Inferior parietal cortex (tissue), 1 donor: ENCODE results near the gene ABLIM1.

Experiments used
- DNase-seq: peaks from one replicate; pipeline ENCODE4 v3.0.0-alpha.2; 2016; ENCODE audit errors: extremely low spot score

The ABLIM1 gene

DNA sequence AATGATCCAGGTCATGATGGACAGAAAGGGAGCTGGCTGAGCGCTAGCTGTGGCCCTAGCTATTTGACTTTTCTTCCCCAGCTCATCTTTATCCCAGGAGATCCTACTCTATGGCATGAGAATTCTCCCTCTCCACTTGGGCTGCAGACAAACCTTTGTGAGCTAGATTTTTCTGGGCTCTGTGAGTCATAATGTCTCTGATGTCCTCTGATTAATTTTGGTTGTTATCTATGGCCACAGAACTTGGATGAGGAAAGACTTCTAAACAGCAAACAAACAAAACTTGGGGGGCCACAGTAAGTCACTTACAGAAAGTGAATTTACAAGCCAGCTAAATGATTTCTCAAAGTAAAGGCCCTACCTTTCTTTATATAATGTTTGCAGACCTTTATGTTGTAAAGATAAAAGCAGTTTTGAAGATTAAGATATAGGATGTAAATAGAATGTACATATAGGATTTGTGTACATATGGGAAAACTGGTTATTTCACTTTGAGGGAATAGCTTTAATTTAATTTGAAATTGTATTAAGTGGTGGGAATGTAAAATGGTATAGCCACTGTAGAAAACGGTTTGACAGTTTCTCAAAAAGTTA is 10.4 kb downstream of the ABLIM1 start:
- no peak for DNase-seq

DNA sequence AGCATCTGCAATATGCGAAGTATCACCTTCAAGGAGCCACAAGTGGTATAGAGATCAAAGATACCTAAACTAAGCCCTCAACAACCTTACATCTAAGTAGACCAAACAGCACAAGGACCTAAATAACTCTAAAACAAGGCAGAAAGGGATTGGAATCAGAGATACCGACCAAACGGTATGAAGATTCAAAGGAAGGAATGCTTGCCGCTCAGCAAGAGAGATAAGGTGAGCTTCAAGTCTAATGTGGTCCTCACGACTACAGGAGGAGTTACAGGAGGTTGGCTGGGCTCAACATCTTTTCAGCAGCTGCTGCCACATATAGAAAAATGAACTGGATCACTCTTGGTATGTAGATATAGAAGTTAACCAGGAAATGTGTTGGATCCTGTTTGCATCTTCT is 11.6 kb downstream of the ABLIM1 start:
- DNase-seq = no peak

DNA sequence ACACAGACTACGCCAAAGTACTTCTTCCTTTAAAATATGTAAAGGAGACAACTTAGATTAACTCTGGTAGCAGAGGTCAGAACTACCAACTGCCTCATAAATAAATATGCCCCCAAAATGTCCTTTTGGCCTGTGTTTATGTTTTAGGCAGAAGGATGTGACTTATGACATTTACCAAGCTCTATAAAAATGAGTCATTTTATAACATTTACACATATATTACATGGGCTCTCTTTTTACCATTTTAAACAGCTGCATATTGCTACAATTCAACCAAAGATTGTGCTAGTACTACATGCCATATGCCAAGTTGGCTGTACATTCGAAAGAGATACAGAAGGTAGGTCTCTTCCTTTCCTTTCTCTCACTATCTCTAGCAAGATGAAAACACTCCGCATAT is 12.4 kb downstream of the ABLIM1 start:
- DNase-seq = no peak

DNA sequence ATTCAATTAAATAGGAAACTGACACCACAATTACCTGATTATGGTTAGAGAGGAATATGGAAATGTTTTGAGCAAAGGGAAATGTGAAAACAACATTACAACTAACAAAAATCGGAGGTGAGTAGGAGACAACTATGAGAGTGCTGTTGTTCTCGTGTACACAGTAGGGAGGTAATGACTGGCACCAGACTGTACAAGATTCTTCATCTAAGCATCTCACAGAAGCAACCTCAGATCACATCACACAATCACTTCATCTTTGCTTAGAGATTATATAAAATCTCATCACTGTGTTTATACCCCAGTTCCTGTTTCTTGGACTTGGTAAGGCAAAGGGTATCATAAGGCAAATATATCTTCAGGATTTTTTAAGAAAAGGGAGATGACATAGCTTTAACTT is 14.9 kb downstream of the ABLIM1 start:
- no peak for DNase-seq

DNA sequence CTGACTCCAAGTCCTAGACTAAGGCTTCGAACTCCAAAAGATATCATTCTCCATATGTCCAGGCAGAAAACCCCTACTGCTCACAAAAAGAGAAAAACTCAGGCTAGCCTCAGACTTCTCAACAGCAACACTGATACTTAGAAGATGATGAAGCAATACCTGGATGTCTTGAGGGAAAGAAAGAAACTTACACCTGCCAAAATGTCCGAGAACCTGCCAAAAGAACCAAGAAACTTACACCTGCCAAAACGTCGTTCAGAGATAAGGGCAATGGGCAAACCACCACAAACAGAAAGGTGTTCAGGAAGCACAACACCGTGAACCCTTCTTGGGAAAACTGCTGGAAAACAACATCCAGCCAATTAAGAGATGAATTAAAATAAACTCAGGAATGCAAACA is 15.3 kb downstream of the ABLIM1 start:
- DNase-seq = no peak

DNA sequence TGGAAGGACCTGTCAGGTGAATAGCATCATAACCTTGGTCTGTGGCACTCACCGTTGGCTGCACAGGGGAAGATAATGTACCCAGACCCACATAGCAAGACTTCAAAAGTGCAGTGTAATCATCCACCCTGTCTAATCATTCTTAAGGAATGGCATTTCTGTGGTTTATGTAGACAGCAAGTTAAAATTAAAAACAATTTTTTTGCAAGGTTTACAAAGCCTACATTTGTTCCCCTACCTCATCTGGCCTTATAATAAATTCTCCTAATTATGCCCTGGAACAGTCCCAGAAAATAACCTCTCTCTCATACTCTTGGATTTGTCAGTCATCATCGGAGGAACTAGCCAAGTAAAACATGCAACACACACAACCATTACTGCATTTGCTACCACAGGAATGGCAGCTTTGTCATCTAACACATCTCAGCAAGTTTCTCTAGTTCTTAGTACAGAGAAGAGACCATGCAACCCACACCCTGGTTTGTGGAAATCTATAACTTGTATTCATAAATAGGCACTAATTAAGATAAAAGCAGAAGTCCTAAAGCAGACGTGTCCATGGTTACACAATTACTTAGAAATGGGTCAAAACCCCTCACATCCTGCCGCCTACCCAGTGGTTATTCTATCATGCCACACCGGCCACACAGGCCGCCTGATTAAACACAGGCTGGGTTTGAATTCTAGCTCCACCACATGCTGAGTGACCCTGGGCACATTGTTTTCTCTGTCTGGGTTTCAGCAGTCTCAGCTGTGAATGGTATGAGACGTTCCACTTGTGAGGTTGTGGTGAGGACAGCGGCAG is 19.1 kb downstream of the ABLIM1 start:
- DNase-seq = no peak

DNA sequence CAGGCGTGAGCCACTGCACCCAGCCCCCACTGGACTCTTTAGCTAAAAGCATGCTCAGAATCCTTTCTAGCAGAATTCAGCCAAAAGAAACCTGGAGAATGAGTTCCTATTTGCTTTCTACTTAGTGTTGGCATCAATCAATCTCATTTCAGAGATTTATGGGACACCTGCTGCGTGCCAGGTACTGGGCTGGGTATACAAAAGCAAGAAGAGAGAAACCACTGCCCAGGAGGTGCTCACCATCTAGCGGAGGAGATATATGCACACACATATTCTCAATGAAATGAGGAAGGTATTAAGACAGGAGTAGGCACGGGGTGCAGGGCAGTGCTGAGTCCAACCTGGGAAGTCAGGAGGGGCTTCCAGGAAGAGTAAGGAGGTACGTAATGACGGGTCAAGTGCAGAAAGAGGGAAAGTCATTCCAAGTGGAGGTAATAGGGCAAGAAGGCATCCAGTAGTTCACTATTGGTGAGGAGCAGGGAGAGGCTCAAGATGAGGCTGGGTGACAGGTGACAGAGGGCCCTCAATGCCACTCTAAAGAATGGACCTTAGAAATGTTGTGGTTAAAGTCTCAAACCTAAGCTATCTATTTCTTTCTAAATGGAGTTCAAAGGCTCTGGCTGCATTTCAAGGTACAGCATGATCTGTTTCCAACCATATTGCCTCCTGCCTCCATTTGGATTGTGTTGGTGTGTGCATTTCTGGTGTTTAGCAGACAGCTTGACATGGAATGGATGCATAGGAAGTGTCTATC is 22.1 kb downstream of the ABLIM1 start:
- DNase-seq = no peak

DNA sequence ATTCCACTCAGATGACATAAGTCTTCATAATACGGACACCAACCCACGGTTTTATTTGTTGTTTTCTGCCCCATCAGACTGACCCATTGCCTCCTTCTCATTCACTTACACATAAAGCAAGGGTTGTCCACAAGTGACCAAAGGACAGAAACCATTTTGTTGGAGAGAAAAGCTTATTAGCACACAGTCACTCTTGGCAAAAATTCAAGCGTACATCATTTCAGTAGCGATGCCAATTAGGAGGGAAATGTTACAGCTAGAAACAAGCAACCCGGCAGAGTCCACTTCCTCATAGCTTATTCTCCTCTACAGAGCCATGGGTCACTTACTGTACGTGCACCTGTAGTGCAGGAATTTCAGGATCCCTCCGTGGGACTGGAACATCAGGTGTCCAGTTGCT is 23.0 kb downstream of the ABLIM1 start:
- DNase-seq = no peak

DNA sequence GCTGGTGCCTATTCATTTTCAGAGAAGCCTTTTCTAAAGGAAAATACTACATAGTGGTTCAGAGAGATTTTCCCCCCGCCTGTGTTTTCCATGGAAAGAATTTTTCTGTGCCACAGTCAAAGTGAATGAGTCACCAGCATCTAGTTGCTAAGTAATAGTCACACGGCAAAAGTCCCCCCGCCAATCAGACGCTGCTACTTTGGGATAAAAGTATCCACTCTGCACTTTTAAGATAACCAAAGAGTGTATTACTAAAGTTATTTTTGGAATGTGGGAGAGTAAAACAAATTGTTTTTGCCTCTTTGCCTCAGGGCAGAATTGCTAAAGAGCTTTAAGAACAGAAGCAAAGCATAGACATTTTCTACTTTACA is 23.5 kb downstream of the ABLIM1 start:
- peak; percentile 57 for DNase-seq

DNA sequence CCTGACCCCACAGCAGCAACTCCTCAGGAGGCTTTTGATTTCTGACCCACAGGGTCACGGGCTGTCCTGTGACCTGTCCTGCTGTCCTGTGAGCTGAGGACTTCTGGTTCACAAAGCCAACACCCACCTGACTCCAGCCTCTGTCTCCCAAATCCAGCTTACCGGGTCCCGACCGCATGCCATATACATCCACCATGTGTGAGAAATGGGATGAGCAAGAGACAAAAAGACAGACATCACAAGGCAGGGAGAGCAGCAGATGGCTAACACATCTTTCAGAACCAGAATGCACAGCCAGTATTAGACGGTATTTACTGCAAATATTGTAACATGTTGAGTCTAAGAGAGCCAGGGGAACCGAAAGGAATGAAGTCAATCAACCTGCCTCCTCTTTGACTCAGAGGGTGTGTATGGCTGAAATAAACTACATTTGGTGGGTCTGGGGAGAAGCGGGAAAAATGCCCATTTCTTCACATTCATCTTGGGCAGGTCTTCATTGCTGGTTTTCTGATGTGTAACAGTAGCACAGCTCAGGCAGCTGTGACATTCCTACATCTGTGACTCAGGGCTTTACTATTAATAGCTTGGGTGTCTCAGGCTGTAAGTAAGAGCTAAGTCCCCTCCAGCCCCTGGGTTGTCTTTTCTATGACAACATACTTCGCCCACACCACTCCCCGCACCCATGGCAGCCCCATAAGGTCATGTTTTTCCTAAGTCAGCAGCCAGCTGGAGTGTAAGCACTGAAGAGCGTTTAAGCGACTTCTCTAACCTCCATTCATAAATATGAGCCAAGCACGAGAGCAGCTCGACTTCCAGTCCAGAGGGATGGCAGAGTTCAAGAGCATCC is 25.0 kb downstream of the ABLIM1 start:
- DNase-seq = peak; percentile 20

DNA sequence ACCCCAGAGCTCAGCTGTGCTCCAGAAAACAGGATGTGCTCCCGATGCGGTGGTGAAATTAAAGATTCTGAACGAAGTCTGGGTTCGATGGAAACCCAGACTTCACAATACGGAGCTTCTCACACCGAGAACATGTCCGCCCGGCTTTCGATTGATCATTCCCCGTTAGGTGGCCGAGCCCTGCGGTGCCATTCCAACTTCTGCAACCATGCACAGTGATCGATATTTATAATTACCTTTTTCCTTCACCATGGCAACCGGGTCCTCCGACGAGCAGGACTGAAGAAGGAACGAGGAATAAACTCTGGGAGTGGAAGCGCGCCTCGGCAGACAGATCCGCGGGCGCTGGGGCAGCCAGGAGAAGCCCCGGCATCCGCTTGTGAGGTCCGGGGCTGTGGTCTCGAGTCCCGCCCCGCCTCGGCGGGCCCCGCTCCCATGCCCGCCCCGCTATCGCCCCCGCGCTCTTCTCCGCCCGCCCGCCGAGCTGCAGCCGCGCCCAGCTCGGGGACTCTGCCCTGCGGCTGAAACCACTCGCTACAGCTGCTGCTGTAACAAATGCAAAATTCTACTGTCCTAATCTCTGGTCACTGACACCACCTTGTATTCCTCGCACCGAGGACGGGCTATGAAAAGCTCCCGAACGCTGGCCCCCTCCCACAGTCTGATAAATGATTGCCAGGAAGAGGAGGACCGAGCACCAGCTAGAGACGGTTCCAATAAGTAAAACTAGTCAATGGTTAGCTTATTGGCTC is 26.2 kb downstream of the ABLIM1 start:
- DNase-seq = peak; percentile 26

DNA sequence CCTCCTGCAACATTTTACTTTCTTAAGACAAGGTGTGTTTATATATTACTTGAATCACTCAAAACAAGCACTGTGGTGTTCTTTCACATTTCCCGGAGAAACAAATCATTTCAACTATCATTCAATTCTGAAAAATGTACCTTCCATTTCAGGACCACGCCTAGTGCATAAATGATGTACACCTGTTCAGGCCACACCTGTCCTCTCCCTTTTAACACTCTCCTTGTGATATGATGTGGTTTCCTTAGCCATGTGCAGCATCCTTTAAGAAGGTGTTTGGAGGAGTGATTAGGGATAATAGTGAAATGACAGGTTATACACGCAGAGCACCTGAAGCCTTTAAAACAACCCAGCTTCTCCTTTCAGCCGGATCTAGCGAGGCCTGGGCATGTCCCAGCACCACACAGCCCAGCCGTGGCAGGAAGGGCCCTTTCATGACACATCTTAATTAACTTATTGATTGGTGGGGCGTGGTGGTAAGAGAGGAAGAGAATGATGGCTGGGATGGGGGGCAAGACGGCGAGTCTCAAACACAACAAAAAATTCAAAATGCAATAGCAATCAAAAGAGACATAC is 26.9 kb downstream of the ABLIM1 start:
- no peak for DNase-seq

DNA sequence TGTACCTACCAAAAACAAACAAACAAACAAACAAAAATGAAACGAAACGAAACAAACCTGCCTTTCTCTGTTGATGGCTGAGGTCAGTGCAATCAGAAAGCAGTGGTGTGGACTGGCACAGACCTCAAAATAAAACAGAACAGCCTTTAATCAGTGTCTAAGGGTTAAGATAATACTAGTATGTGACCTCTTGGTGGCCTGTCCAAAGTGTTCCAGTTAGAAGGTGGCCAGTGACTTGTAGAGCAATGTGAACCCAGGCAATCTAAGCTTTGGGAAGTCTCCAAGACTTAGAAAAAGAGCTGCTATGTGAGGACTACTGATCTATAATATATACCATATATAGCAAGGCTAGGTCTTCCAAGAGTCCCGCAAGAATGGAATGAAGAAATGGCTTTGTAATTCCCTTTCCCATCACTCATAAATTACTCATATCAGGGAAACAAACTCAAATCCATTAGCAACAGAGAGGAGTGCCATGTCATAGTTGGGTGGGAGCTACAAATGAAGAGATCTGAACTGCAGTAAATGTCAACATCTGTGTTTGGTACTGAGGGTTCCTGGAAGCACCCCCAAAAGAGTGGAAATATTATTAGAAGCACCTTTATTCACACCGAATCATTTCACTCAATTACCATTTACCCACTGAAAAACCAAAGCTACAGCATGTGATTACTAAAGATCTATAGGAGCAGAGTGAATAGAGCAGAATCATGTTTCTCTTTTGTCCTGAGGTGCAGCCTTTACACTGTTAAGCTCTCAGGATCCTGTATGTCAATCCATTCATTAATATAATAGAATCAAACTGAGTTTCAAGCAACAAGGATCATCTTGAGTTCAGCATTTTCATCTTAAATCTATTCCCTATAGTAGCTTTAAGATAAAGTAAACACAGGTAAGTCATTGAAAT is 28.0 kb downstream of the ABLIM1 start:
- DNase-seq = no peak

DNA sequence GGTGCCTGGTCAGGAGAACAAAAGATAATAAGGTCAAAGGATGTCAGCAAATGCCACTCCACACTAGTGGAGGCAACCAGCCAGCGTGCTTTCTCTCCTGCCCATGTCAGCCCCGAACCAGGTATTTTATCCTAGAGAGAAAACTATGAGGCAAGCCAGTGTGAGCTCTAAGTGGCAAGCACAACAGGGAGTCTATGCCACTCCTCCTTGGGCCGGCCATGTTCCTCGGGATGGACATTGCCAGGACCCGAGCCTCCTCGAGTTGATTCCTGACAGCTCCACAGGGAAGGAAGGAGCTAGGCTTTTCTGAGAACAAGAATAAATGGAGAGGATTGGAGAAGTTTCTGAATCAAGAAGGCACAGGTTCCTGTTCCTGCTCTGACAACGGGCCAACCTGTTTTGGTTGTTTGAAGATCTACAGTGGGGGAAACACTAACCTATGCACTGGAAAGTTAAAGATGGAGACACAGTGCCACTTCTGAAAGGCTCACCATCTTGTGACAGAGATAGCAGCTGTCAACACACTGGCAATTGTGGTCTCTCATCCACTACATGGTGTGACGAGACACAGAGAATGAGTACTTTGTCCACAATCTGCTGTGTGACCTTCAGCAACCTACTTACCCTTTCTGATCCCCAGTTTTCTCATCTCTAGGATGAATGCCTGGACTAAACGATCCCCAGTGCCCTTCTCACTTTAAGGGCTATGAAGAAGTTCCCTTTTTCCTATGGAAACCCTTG is 28.8 kb downstream of the ABLIM1 start:
- DNase-seq = no peak

DNA sequence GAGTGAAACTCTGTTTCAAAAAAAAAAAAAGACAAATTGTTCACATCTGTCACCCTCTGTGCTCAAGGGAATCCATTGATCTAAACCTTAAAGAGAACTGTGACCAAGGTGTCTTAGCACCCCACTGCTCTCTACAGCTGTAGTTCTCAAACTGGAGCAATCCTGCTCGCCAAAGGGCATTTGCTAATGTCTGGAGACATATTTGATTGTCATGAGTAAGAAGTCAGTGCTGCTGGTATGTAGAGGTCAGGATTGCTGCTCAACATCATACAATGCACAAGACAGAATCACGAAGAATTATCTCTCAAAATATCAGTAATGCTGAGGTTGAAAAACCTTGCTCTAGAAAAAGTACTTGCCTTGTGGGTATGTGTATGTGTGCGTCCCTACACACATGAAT is 30.0 kb downstream of the ABLIM1 start:
- no peak for DNase-seq

DNA sequence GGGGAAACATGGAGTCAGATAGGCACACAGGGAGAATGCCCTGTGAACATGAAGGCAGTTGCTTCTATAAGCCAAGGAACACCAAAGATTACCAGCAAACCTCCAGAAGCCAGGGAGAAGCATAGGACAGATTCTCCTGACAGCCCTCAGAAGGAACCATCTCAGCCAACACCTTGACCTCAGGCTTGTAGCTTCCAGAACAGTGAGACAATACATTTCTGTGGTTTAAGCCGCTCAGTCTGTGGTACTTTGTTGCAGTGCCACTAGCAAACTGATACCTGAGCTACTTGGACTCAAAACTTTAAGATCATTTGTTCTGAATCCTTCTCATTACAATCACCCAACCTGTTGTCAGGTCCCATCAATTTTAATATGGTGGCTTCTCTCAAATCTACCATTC is 31.2 kb downstream of the ABLIM1 start:
- DNase-seq = no peak

DNA sequence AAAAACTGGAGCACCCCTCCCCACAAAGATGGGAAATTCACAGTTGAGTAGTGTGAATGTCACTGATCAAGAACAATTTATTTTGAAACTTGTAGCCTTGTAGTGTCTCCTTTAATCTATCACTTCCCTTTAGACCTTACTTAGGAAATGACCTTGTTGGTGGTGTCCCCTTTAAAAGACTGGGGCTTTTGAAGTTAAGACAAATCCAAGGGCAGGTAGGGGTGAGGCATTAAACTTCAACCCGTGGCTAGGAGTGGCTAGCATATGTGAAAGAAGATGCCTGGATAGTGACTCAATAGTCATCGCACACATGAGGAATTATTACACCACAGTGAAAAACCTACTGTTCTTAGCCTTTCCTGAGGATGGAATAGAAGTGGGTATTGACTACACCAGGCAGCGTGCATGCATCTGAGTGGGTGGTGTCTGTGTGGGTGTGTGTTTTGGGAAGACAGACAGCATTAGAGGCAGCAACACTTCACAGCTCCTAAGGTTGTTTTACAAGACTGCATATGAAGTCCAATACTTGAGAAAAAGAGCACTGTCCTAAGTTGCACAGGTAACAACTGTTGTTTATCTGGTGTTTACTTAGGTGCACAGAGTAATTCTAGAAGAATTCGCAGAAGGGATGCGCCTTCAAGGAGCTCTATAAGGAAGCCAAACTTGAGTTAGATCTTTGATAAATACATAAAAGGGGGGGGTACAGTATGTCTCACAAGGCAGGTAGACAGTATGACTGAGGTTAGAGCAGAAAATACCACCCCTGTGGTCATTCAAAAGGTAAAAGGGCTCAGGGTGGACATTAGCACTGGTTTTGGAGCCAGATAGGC is 32.9 kb downstream of the ABLIM1 start:
- no peak for DNase-seq

DNA sequence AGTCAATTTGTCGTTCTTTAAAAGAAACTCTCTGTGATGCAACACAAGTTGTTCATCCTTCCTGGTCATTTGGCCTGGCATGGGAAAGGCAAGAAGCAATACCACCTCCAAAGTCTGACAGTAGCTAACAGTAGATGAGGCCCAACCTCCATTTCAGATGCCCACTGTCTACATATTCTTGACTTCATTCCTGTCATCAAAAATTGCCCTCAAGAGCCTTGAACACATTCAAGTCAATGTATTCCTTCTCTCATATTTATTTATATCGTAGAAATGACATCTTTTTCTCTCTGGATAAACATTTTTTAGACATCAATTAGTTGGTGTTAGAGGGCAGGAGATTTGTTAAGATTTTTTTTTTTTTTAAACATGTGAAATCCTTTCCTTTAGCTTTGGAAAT is 33.7 kb downstream of the ABLIM1 start:
- no peak for DNase-seq
